GM18868 (cell line): ENCODE measurements around the gene SLC43A3.

Experiments used
- ATAC-seq: cut with Tn5 transposase; IDR thresholded peaks from one replicate; pipeline ENCODE4 v1.9.1; 2021; ENCODE audit warnings: mild to moderate bottlenecking, moderate library complexity; ENCODE audit not compliant: unreplicated experiment

SLC43A3 gene

GRCh38 chr11:57426929-57427726 is at the start of gene SLC43A3:
Gene SLC43A3, minus strand, starts transcription at chr11:57427121. Its CDS starts 949 bp downstream, at chr11:57426172.
- ATAC-seq: peak; percentile 64

DNA sequence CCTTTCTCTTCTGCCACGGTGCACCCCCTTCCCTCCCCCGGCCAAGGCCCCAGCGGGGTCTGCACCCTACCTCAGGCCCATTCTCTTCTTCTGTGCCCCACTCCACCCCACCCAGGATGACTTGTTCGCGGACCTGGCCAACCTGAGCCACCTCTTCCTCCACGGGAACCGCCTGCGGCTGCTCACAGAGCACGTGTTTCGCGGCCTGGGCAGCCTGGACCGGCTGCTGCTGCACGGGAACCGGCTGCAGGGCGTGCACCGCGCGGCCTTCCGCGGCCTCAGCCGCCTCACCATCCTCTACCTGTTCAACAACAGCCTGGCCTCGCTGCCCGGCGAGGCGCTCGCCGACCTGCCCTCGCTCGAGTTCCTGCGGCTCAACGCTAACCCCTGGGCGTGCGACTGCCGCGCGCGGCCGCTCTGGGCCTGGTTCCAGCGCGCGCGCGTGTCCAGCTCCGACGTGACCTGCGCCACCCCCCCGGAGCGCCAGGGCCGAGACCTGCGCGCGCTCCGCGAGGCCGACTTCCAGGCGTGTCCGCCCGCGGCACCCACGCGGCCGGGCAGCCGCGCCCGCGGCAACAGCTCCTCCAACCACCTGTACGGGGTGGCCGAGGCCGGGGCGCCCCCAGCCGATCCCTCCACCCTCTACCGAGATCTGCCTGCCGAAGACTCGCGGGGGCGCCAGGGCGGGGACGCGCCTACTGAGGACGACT is 49.3 kb upstream of the SLC43A3 start:
- ATAC-seq: peak; percentile 19

- no peak for ATAC-seq
Measured at GRCh38 chr11:57475671-57476046, 48.7 kb upstream of the SLC43A3 start.

DNA sequence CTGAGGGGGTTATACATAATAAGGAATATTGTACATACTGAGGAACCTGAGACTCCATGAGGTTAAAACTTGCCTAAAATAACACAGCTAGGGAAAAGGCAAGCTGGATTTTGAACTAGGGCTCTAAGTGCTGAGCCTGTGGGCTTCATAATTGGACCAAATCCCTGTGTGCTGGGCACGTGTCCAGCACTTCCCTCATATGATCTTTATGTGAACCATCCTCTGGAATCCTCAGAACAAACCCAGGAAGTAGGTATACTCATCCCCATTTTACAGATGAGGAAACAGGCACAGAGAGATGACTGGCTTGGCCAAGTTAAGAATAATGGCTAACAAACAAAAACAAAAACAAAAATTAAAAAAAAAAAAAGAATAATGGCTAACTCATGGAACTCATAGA is 48.3 kb upstream of the SLC43A3 start:
- no peak for ATAC-seq

GRCh38 chr11:57474803-57475115 is 47.8 kb upstream of the SLC43A3 start:
- no peak for ATAC-seq

GRCh38 chr11:57474017-57474802 is 47.3 kb upstream of the SLC43A3 start:
- ATAC-seq: peak; percentile 39

DNA sequence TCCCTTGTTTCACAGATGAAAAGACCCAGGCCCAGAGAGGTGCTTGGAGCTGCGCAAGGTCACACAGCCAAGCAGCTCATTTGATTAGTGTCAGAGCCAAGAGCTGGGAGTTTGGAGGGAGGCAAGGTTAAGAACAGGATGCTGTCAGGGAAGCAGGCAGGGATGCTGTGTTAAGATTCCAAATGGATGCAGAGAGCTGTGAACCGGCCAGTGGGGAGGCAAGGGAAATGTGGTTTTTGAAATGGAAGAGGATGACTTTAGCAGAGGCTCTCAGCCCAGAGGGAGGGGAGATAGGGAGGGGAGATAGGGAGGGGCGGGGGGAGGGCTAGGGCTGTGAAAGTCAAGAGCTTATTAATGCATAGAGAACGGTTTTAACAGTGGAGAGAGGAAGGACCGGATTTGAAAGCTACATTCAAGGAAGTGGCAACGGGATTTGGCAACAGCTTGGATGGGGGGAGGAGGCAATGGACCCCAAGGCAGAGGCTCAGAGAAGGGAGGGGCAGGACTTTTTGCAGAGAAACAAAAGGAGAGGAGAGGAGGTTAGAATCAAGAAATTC is 46.4 kb upstream of the SLC43A3 start:
- ATAC-seq: no peak

- no peak for ATAC-seq
Measured at GRCh38 chr11:57471496-57471895, 44.6 kb upstream of the SLC43A3 start.

DNA sequence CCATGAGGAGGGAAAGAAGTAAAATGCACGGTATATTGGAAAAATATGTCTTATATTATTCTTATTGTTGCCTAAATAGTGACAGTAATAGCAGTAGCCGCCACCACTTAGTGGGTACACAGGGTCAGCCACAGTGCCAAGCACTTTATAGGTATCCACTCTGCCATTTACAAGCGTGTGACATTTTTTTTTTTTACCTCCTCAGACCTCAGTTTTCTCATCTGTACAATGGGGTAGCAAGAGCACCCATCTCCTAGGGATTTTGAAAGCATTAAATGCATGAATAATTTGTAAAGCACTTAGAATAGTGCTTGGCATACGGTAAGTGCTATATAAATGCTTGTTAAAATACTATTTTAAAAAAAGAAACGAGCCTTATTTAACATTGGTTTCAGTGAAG is 42.3 kb upstream of the SLC43A3 start:
- ATAC-seq: no peak

DNA sequence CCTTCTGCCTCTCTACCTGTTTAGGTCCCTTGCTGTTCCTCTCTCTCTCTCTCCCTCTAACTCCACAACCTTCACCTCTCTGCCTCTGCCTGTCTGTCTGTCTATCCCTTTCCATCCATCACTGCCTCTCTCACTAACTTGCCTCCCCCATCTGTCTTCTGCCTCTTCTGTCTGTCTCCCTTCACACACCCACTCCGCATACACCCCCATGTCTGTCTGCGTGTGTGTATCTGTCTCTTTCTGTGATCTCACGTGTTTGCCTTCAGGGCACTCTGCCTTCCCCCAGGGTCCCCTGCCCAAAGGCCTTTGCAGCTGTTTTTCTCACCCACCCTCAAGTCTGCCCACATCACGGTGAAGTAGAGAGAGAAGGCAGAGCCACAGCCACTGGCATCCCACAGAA is 41.4 kb upstream of the SLC43A3 start:
- no peak for ATAC-seq

DNA sequence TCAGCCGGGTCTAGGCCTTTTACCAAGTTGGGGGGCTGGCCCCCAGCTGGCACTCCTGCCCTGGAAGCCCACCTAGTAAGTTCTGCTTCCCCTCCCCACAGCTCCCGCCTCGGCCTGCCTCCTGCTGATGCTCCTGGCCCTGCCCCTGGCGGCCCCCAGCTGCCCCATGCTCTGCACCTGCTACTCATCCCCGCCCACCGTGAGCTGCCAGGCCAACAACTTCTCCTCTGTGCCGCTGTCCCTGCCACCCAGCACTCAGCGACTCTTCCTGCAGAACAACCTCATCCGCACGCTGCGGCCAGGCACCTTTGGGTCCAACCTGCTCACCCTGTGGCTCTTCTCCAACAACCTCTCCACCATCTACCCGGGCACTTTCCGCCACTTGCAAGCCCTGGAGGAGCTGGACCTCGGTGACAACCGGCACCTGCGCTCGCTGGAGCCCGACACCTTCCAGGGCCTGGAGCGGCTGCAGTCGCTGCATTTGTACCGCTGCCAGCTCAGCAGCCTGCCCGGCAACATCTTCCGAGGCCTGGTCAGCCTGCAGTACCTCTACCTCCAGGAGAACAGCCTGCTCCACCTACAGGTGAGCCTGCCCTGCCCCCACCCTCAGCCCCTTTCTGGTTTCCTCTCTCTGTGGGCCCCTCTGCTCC is 40.7 kb upstream of the SLC43A3 start:
- ATAC-seq: no peak

DNA sequence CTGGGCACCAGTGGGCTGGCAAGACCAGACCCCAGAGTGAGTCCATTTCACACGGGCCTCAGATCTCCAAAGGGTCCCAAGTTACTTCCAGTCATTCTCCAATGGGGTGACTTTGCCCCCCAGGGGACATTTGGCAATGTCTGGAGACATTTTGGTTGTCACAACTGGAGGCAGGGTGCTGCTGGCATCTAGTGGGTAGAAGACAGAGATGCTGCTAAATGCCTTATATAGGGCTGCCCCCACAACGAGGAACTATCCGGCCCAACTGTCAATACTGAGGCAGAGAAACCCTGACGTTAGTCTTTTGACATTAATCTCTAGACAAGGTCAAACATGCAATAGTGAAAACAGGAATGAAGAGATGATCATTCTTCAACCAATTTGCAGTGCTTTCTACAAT is 39.8 kb upstream of the SLC43A3 start:
- ATAC-seq: no peak

DNA sequence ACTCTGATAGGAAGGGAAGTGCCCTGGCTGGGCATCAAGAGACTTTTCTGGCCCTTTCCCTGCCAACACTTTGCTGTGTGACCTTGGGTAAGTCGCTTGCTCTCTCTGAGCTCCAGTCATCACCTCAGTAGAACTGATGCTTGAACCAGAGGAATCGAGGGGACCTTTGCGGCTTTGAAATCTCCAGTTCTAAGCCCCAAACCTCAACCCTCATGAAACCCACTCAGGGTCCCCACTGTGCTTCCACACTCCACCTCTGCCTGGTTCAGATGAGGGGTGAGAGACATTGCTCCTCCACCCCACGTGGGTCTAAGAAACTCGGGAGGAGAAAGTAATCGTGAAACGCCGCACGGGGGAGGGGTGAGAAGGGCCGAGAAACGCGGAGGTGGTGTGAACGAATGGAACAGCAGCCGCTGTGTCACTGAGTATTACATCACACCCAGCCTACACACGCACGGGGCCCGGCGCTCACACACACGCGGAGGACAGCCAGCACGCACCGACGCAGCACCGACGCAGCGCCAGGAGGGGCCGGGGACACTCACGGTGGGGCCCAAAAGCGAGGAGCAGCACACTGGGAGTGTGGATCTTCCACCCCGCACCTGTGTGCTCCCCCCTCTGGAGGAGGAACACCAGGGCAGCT is 37.7 kb upstream of the SLC43A3 start:
- ATAC-seq: no peak

DNA sequence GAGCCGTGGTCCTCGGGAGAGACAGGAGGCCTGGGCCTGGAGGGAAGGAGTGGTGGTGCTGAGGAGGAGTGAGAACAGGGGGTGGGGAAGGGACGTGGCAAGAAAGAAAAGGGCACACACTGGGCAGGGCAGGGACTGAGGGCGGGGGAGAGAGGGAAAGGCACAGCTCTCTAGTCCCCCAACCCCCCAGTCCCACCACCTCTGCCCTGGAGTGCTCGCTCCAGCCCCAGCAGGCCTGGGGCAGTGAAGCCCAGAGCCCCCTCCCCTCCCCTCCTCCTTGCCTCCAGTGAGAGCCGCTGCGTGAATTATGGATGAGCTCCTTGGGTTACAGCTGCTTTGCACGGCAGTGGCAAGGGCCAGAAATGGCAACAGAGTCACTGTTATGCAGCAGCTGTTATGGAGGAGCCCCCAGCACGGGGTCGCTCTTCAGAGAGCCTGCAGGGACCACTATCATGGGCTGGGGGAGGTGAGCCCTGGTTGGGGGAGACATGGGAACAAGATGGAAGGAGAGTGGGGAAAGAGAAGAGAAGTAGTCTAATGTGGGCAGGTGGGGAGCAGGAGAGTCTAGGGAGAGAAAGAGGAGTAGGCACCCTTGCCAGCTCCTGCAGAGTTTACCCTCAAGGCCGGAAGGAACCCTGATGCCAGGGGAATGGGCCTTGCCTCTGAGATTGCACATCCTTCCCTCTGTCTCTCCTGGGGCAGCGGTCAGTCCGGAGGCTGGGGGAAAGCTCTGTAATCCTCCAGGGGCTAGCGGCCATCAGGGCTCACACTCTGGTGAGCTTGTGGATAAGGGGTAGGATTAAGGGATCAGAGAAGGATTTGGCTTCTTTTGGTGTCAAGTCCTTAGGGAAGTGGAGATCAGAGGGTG is 37.0 kb upstream of the SLC43A3 start:
- no peak for ATAC-seq

GRCh38 chr11:57462597-57462996 is 35.7 kb upstream of the SLC43A3 start:
- no peak for ATAC-seq

- ATAC-seq: no peak
Measured at GRCh38 chr11:57461841-57462489, 35.0 kb upstream of the SLC43A3 start.

DNA sequence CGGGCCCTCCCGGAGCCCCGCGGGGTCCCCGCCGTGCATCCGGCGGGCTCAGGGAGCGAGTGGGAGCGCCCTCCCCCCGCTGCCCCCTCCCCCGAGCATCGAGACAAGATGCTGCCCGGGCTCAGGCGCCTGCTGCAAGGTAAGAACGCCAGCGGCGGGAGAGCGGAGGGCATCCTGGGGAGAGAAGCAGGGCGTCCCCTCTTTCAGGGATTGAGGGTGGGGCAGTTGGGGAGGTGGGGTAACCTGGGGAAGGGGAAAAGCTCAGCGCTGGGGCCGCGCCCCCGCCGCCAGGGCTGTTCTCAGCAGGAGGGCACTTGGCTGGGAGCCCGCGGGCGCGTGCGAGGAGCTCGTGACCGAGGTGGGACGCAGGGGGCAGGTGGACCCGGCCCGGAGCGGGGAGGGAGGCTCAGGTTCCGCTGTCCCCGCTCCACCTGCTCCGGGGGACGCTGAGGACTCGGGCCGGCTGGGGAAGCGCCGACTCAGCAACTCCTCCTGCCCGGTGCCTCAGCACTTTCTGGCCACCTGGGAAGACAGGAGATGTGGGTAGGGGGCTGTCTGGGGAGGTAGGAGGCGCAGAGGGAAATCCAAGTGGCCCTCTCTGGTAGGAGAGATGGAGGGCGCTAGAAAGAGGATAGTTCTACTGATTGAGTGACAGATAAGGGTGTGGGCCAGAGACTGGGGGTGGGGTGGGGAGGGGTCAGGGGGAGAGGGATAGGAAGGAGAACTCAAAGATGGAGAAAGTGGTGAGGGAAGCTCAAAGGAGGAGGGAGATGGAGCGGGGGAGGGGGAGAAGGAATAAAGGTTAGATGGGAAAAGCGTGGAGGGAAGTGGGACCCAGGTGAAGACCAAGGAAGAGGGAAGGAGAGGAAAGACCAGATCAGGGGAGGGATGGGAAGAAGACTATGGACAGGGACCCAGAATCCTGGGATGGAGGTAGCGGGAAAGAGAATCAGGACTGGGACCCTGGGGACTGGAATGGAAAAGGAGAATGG is 34.1 kb upstream of the SLC43A3 start:
- ATAC-seq: peak; percentile 1
